ENCODE measurements around the gene RSKR.
"Not testable (repeated sequence)": the region's sequence is repeated elsewhere in the genome, so short reads cannot be mapped to it uniquely, and the experiment has no call there.

The RSKR gene

DNA sequence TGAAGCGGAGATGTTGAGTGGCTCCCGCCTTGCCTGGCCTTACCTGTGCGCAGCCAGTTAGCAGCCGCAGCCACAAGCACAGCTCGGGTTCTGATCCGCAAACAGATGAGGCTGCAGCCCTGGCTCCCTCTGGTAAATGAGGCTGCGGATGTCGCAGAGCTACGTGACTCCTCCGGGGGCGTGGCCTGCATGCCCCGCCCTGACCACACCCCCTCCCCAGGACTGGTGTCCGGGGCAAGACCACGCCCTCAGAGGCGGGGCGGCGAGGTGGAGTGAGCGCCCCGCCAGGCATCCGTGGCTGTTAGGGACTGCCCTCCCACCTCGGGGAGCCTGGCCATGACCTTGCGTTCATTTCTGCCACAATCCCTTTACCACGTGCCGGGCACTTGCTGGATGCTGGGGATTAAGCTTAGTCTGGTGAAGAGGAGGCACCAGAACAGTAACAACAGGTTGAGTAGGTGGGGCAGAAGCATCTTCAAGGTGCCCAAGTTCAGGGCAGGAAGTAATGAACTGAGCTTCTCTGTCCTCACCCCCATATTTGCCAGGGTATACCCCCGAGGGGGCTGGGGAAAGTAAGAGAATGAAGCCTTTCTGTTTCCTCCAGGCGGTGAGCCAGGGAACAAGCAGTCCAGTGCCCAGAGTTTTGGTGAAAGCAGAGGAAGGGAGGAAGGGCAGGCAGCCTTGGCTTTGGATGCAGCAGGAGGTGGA lies 37.1 kb downstream of the RSKR start, which contains the start of gene ALDOC:
Gene ALDOC, minus strand, starts transcription at position 138 of the 708 bp plus-strand sequence. CDS start 1,363 bp downstream, outside the sequence.
- DNase-seq = peak; percentile 97

GRCh38 chr17:28576016-28576415 lies 38.0 kb downstream of the RSKR start:
- not testable (repeated sequence) for DNase-seq

DNA sequence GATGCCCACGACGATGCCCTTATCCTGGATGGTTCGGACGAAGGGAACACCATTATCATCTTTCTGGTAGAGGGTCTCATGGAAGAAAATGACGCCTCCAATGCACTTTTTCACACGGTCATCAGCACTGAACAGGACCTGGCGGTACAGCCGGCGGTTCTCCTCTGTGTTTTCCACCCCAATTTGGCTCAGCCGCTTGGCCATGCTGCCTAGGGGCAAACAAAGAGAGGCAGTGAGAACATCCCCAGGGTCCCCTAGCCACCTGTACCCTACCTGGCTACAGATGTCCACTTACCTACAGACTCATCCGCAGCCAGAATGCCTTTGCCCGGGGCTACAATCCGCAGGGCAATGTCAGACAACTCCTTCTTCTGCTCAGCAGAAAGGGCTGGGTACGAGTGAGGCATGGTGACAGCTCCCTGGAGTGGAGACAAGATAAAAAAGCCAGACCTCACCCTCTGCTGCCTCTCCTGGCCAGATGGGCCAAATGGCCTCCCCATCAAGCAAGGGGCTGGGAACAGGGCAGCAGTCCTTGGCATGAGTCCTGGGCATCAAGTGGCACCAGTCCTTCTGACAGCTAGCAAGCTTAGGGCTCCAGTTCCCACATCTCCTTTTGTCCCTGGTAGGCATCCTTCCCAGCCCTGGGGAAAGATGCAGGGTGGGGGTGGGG lies 38.7 kb downstream of the RSKR start:
- DNase-seq = no peak

DNA sequence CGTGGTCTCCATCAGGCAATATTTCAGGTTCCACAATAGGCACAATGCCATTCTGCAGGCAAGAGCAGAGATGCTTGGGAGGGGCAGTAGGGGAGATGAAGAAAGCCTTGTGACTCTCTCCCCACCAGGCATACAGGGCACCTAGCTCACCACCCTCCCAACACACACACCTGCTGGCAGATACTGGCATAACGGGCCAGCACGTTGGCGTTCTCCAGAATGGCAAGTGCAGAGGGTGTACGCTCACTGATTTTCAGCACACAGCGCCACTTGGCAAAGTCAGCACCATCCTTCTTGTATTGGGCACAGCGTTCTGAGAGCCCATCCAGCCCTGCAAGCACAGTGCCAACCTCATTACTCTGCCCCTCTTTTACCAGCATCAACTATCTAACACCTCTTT lies 39.5 kb downstream of the RSKR start:
- no peak for DNase-seq

DNA sequence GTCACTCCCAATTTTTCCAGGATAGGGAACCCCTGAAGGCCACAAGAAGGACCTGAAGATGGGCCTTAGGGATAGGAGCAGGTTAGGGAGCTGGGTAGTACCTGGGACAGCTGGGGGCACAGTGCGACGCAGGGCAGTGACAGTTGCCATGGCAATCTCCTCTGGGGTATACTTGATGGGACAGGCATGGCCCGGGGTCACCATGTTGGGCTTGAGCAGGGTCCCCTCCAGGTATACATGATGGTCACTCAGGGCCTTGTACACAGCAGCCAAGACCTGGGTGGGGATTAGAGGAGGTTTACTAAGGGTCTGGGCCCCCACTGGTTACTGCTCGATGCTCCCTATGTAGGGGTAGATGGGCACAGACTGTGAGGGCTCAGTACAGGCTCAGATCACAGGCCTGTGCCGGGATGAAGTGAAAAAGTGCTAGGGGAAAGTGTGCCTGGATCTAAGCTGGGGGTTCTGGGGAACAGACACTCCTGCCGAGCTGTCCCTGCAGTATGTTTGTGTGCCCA lies 40.0 kb downstream of the RSKR start:
- no peak for DNase-seq

GRCh38 chr17:28573521-28573920 lies 40.5 kb downstream of the RSKR start:
- DNase-seq = no peak

GRCh38 chr17:28573040-28573380 lies 41.0 kb downstream of the RSKR start:
- DNase-seq = no peak

DNA sequence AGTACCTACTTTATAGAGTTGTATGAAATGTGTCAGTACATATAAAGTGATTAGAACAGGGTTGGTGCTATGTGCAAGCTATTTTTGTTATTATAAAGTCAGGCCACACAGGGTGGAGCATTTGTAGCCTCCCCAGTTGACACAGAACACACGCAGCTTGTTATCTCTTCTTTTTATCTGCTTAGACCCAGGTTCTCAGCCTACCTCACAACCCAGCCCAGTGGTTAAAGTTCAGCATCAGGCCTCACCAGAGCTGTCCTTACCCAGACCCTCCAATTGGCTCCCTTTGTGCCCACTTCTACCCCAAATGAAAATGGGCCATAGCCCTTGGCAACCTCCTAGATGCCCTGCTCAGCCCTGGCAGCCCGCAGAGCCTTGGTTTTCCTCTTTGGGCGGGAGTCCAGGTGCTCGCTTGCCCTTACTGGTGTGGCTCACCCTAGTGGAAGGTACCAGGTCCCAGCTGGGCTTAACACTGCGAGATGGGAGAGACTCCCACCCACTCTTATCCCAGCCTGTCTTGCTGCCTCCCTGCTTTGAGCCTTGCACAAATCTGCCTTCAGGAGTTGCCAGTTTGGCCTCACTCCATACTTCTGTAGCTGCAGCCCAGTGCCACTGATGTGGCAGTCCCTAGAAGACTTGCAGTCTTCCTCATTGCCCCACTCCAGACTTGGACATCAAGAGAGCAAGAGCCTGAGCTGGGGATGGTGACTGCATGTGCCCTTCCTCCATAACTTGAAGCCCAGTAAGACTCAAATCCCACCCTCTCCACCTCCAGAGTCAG lies 41.5 kb downstream of the RSKR start:
- DNase-seq = no peak

DNA sequence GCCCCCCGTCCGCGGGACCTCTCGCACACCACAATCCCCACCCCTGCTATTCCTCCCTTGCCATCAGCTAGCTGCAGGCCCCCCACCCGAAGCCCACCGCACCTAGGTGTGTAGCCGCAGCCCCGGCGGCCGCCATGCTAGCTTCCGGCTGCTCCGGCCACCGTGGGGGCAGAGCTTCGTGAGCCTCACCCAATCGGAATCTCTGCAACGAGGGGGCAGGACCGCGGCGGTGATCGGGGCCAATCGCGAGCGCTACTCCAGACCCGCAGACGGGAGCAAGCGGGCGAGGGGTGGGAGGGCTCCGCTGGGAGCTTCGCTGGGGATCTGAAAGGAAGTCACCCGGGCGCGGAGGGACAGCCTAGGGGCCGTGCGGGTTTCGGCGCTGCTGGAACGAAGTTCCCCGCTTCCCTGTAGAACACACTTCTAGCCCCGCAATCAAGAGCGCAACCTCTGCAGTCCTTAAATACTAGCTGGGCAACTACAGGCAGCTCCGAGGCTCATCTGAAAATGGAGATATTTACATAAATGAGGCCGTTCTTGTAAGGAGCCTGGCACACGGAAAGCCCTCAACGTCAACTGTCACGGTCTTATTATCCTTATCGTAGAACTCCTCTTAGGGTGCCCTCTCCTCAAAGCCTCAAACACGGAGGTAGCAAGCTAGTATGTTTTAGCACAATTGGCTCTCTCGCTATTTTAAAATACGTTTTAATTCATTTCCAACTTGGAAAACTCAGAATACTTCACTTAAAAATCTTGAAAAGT lies 42.4 kb downstream of the RSKR start, which contains the start of gene PIGS:
Gene PIGS, minus strand, starts transcription at position 164 of the 762 bp plus-strand sequence. Its CDS starts 28 bp downstream, at position 136.
- DNase-seq = peak; percentile 96

- peak; percentile 44 for DNase-seq
These were observed 43.1 kb downstream of the RSKR start for GRCh38 chr17:28570716-28571360.

GRCh38 chr17:28569446-28569845 lies 44.5 kb downstream of the RSKR start:
- DNase-seq = no peak

GRCh38 chr17:28567604-28568003 lies 46.4 kb downstream of the RSKR start:
- no peak for DNase-seq

DNA sequence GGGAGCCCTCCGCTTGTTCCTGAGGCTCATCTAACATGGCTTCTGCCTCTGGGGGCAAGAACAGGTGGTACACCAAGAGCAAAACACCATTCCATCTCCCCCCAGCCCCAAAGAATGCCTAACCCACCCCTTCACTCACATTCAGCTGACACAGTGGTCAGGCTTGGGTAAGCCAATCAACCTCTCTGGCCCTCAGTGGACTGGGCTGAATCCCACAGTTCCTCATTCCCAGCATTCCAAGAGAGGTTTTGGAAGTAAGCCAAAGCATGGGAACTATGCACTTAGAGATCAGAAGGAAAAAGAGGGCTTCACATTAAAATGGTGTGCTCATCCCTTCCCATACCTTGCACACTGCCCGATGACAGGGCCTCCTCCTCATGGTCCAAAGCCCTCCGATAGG lies 50.5 kb downstream of the RSKR start:
- no peak for DNase-seq
